HCT116 (cell line): ENCODE data around the gene UBE2M. TPM values are rescaled to one million over a fixed set of nuclear protein-coding genes. Genes with fewer than 3 reads are reported as not detected.

ENCODE experiments used
- ATAC-seq: fragments of 200-7000 bp; cut with Tn5 transposase; 2 replicates; pipeline ENCODE4 v1.9.1; 2020; ENCODE audit warnings: mild to moderate bottlenecking, moderate library complexity
- BruUV-seq: library from RNA; stranded (reverse); fragments of 400-500 nt; replicated peaks from 2 replicates; lab custom pipeline; 2021; lab: Mats Ljungman, UMichigan
- CTCF ChIA-PET: fragments of 300-600 bp; sonication (Branson Sonifier 250); formaldehyde crosslinking; loops from one replicate; lab custom pipeline; 2021; ENCODE audit warnings: antibody characterized with exemption; lab: Charles Lee
- POLR2A ChIA-PET: fragments of 300-600, 350-600 bp; sonication (Branson Sonifier 250); formaldehyde crosslinking; loops from one replicate; lab custom pipeline; 2021; ENCODE audit warnings: antibody characterized with exemption; lab: Charles Lee
- RAD21 ChIA-PET, 2 experiments: fragments of 300-600 bp; sonication (Branson Sonifier 250); formaldehyde crosslinking; loops; one replicate each; lab custom pipeline; 2023; ENCODE audit warnings: low total read pairs in 2 of 2; ENCODE audit not compliant: uncharacterized antibody in 2 of 2, unreplicated experiment in 2 of 2, low non-redundant PET in 1 of 2; lab: Charles Lee
- DNase-seq: peaks from one replicate; pipeline ENCODE4 v3.0.0-alpha.2; 2010; ENCODE audit warnings: low read depth, low spot score
- H2AFZ ChIP-seq: fragments of 200-600 bp; shearing (Covaris generic), sonication (generic); 2 replicates; pipeline ENCODE4 v1.6.1; 2017; ENCODE audit warnings: low read depth, mixed run types, mixed read lengths, antibody characterized with exemption, low read length; ENCODE audit not compliant: poor library complexity, severe bottlenecking
- H3K27ac ChIP-seq: 2 replicates; pipeline ENCODE4 v1.5.1; 2012; ENCODE audit warnings: low read depth, low read length
- H3K27me3 ChIP-seq: fragments of 200-600 bp; sonication (generic); 2 replicates; pipeline ENCODE4 v1.6.1; 2016; ENCODE audit warnings: mixed run types, low read length, mixed read lengths; ENCODE audit not compliant: insufficient read depth
- H3K36me3 ChIP-seq, 2 experiments: fragments of 200-500 bp in 1 of 2; fragments of 200-600 bp in 1 of 2; sonication (Bioruptor generic) in 1 of 2; sonication (generic) in 1 of 2; 2 replicates each; pipeline versions ENCODE4 v1.5.1 to v1.6.1; 2014 to 2016; ENCODE audit warnings: low read length in 2 of 2, inconsistent platforms in 1 of 2, mixed read lengths in 1 of 2, mixed run types in 1 of 2; ENCODE audit not compliant: insufficient read depth in 2 of 2, control insufficient read depth in 1 of 2
- H3K4me1 ChIP-seq, 2 experiments: fragments of 200-600 bp in 1 of 2; sonication (generic) in 1 of 2; 2 replicates each; pipeline versions ENCODE4 v1.5.1 to v1.6.1; 2012 to 2017; ENCODE audit warnings: low read length in 2 of 2, inconsistent platforms in 1 of 2, mild to moderate bottlenecking in 1 of 2, mixed read lengths in 1 of 2, mixed run types in 1 of 2, moderate library complexity in 1 of 2; ENCODE audit not compliant: insufficient read depth in 2 of 2, control insufficient read depth in 1 of 2
- H3K4me2 ChIP-seq: fragments of 200-600 bp; sonication (generic); 2 replicates; pipeline ENCODE4 v1.6.1; 2017; ENCODE audit warnings: mixed run types, low read length, mixed read lengths
- H3K4me3 ChIP-seq, 2 experiments: fragments of 200-600 bp in 1 of 2; sonication (generic) in 1 of 2; replicated peaks in 1 of 2; 2 replicates each; pipeline ENCODE4 v1.5.1; 2011 to 2016; ENCODE audit warnings: low read length in 2 of 2, control low read depth in 1 of 2, low read depth in 1 of 2, mild to moderate bottlenecking in 1 of 2, mixed read lengths in 1 of 2, mixed run types in 1 of 2
- H3K79me2 ChIP-seq: fragments of 200-600 bp; sonication (generic); 2 replicates; pipeline ENCODE4 v1.6.1; 2017; ENCODE audit warnings: mild to moderate bottlenecking, mixed run types, low read length, moderate library complexity, mixed read lengths; ENCODE audit not compliant: insufficient read depth
- H3K9ac ChIP-seq: fragments of 200-600 bp; sonication (generic); 2 replicates; pipeline ENCODE4 v1.6.1; 2016; ENCODE audit warnings: low read length, mixed read lengths
- H3K9me2 ChIP-seq: fragments of 200-600 bp; sonication (generic), shearing (Covaris generic); 2 replicates; pipeline ENCODE4 v1.6.1; 2017; ENCODE audit warnings: mixed run types, mild to moderate bottlenecking, moderate library complexity; ENCODE audit not compliant: insufficient read depth
- H3K9me3 ChIP-seq, 2 experiments: fragments of 200-500 bp in 1 of 2; fragments of 200-600 bp in 1 of 2; sonication (Bioruptor generic) in 1 of 2; sonication (generic) in 1 of 2; 2 replicates each; pipeline ENCODE4 v1.6.1; 2014 to 2017; ENCODE audit warnings: low read length in 2 of 2, mixed read lengths in 2 of 2, inconsistent platforms in 1 of 2, low read depth in 1 of 2, mild to moderate bottlenecking in 1 of 2, mixed run types in 1 of 2, moderate library complexity in 1 of 2; ENCODE audit not compliant: control insufficient read depth in 1 of 2, insufficient read depth in 1 of 2
- H4K20me1 ChIP-seq: fragments of 200-600 bp; sonication (generic), shearing (Covaris generic); 2 replicates; pipeline ENCODE4 v1.6.1; 2017; ENCODE audit warnings: mixed run types, mild to moderate bottlenecking, moderate library complexity; ENCODE audit not compliant: insufficient read depth
- CEBPB ChIP-seq: IDR thresholded peaks from 2 replicates; pipeline ENCODE4 v1.6.1; 2012; ENCODE audit warnings: low read depth
- EGR1 ChIP-seq: IDR thresholded peaks from 2 replicates; pipeline ENCODE4 v1.6.1; 2012; ENCODE audit warnings: low read depth
- ELF1 ChIP-seq: IDR thresholded peaks from 2 replicates; pipeline ENCODE4 v1.6.1; 2012; ENCODE audit warnings: low read depth, borderline replicate concordance
- EZH2 ChIP-seq: fragments of 200-600 bp; sonication (generic); IDR thresholded peaks from 2 replicates; pipeline ENCODE4 v1.6.1; 2017; ENCODE audit warnings: antibody characterized with exemption, mixed run types
- EZH2phosphoT487 ChIP-seq: fragments of 200-600 bp; IDR thresholded peaks from 2 replicates; pipeline ENCODE4 v1.6.1; 2018; ENCODE audit warnings: antibody characterized with exemption, borderline replicate concordance
- FOSL1 ChIP-seq: IDR thresholded peaks from 2 replicates; pipeline ENCODE4 v1.6.1; 2012; ENCODE audit warnings: low read depth
- JUND ChIP-seq: IDR thresholded peaks from 2 replicates; pipeline ENCODE4 v1.6.1; 2012
- POLR2A ChIP-seq: IDR thresholded peaks from 2 replicates; pipeline ENCODE4 v1.7.0; 2011; ENCODE audit warnings: borderline replicate concordance; ENCODE audit not compliant: insufficient read depth, insufficient read length; ENCODE audit errors: extremely low read depth
- POLR2AphosphoS5 ChIP-seq: IDR thresholded peaks from 2 replicates; pipeline ENCODE4 v1.6.1; 2011; ENCODE audit warnings: mild to moderate bottlenecking, low read depth, low read length, moderate library complexity
- SIN3A ChIP-seq: IDR thresholded peaks from 2 replicates; pipeline ENCODE4 v1.6.1; 2012; ENCODE audit warnings: low read depth
- SP1 ChIP-seq: IDR thresholded peaks from 2 replicates; pipeline ENCODE4 v1.6.1; 2012; ENCODE audit warnings: low read depth
- SRF ChIP-seq: IDR thresholded peaks from 2 replicates; pipeline ENCODE4 v1.6.1; 2012; ENCODE audit warnings: low read depth
- ZFX ChIP-seq: fragments of 450-650 bp; IDR thresholded peaks from 2 replicates; pipeline ENCODE4 v1.6.1; 2017
- ZNF274 ChIP-seq: fragments of 200-500 bp; sonication (Bioruptor generic); IDR thresholded peaks from 2 replicates; pipeline ENCODE4 v1.6.1; 2014; ENCODE audit warnings: mild to moderate bottlenecking, low read depth, low read length, inconsistent platforms
- intact Hi-C: fragments of 100-400 bp; cut with micrococcal nuclease; formaldehyde crosslinking; loops from 2 replicates; pipeline ENCODE4 v1.10.0; 2022
- total RNA-seq: library from RNA; stranded (reverse); gene quantifications from one replicate; pipeline ENCODE4 v1.2.1, GENCODE V29; 2021; ENCODE audit not compliant: unreplicated experiment
- TF ChIP-seq, protein P1 (sequence below): IDR thresholded peaks from 2 replicates; pipeline ENCODE4 v1.6.1; 2012
- TF ChIP-seq, protein P2 (sequence below): IDR thresholded peaks from 2 replicates; pipeline ENCODE4 v1.6.1; 2011; ENCODE audit warnings: mild to moderate bottlenecking, low read length, moderate library complexity; ENCODE audit not compliant: insufficient replicate concordance; ENCODE audit errors: extremely low read depth
- TF ChIP-seq, protein P3 (sequence below): IDR thresholded peaks from 2 replicates; pipeline ENCODE4 v1.6.1; 2012

Gene UBE2M
- total RNA-seq, 1 experiment from 2014 or later, result 120 TPM

DNA sequence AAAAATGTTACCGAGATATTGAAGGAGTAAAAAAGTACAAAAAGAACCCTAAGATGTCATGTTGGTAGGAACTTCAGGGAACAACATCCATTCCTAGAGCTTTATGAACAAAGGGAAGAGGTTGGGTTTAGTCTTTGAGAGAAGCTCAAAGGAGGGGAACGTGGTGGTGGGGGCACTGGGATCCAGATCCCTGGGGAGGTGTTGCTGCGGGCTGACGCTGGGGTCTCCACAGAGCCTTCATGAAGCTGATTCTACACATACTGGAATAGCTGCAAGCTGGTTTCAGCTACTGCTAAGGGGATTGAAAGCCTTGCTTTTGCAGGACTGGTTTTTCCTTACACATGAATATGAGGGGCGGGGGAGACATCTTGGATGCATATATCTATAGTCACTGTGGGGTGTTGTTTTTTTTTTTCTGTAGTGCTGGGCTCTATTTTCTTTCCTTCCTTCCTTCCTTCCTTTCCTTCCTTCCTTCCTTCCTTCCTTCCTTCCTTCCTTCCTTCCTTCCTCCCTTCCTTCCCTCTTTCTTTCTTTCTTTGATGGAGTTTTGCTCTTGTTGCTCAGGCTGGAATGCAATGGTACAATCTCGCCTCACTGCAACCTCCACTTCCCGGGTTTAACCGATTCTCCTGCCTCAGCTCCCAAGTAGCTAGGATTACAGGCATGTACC is 21.2 kb upstream of the UBE2M start:
- Histone ChIP-seq H3K27ac (no peak overlapping the region), H3K4me2 (no peak overlapping the region), H3K27me3 (no peaks in the 10 kb centered on the region), H3K4me3 (no peak overlapping the region), H4K20me1 (no peaks in the 10 kb centered on the region), H3K9me2 (no peaks in the 10 kb centered on the region), H3K36me3 (peaks cover 0 to 4% of the 10 kb centered on the region in 2 experiments; a peak in 3 of 4 replicates), H3K9ac (no peak overlapping the region), H3K4me1 (peaks cover 3 to 20% of the 10 kb centered on the region in 2 experiments; a peak in 3 of 4 replicates), H2AFZ (no peak overlapping the region), H3K9me3 (no peaks in the 10 kb centered on the region), H3K79me2 (peaks cover 8% of the 10 kb centered on the region)
- BruUV-seq, result no TSS peak
- DNase-seq, result no peak
- POLR2A ChIA-PET, result no interaction called here
- ATAC-seq, result no peak
- intact Hi-C loops, result no loop called here
- TF ChIP-seq ZNF274 (no peak), FOSL1 (no peak), ZFX (no peak), POLR2AphosphoS5 (no peak), CEBPB (no peak), POLR2A (no peak)
- RAD21 ChIA-PET, result no interaction called here
- CTCF ChIA-PET, result interaction anchor here (1.0 kb wide), 1 partner anchor 66 kb away, joined by 5 read pairs; no protein-coding TSS in a partner anchor

DNA sequence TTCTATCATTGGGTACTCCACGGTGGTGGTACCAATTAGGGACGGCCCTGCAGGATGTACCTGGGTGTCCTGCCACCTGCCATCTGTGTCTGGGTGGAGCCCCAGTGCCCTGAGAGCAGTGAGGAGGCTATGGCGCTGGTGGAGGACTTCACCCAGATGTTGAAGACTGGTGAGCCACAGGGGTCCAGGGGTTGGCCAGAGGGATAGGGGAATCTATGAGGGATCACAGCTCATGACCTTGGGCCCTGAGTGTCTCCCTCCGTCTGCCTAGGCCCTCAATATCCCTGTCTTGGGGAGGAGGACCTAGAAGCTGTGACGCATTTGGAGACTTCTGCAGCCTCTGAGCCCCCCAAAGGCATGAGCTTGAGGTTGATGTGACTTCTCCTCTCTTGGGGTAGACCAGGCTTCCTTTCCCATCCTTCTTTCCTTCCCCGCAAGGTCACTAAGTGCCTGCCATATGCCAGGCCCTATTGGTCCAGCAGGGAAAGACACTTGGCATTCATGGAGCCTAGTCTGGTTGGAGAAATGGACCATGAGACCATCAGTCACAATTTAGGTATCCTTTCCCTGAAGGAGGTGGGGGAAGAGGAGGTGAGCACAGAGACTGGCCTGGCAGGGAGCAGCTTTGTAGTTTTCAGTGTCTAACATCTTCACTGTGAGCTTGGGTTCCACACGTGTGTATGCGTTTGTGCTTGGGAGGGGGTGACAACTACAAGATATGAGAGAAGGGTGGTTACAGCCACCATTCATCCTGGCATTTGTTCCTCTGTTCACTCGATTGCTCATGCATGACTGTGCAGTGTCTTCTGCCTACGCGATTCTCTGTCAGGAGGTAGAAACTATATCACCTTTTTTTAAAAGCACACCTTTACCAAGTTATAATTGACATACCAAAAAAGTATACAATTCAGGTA is 19.9 kb upstream of the UBE2M start:
- DNase-seq (no peak), ATAC-seq (no peak)
- peaks cover 13 to 31% of the 10 kb centered on the region in 2 experiments for H3K4me1 ChIP-seq
- H3K4me3 ChIP-seq, result no peak overlapping the region
- no peak overlapping the region for H3K27ac ChIP-seq
- BruUV-seq, result no TSS peak
- peaks cover 0 to 4% of the 10 kb centered on the region in 2 experiments; a peak in 3 of 4 replicates for H3K36me3 ChIP-seq
- no peak overlapping the region for H3K4me2 ChIP-seq
- no peak overlapping the region for H2AFZ ChIP-seq
- H3K79me2 ChIP-seq, result peaks cover 8% of the 10 kb centered on the region
- no peaks in the 10 kb centered on the region for H4K20me1 ChIP-seq
- RAD21 ChIA-PET, result no interaction called here
- no peaks in the 10 kb centered on the region for H3K27me3 ChIP-seq
- H3K9me3 ChIP-seq, result no peaks in the 10 kb centered on the region
- intact Hi-C loops, result no loop called here
- H3K9me2 ChIP-seq, result no peaks in the 10 kb centered on the region
- POLR2A ChIA-PET, result no interaction called here
- TF ChIP-seq JUND, result no peak
- TF ChIP-seq, protein P1, sequence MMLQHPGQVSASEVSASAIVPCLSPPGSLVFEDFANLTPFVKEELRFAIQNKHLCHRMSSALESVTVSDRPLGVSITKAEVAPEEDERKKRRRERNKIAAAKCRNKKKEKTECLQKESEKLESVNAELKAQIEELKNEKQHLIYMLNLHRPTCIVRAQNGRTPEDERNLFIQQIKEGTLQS, result no peak
- no peak for TF ChIP-seq ZFX
- TF ChIP-seq, protein P2, sequence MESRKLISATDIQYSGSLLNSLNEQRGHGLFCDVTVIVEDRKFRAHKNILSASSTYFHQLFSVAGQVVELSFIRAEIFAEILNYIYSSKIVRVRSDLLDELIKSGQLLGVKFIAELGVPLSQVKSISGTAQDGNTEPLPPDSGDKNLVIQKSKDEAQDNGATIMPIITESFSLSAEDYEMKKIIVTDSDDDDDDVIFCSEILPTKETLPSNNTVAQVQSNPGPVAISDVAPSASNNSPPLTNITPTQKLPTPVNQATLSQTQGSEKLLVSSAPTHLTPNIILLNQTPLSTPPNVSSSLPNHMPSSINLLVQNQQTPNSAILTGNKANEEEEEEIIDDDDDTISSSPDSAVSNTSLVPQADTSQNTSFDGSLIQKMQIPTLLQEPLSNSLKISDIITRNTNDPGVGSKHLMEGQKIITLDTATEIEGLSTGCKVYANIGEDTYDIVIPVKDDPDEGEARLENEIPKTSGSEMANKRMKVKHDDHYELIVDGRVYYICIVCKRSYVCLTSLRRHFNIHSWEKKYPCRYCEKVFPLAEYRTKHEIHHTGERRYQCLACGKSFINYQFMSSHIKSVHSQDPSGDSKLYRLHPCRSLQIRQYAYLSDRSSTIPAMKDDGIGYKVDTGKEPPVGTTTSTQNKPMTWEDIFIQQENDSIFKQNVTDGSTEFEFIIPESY, result no peak
- no peak for TF ChIP-seq EZH2
- no peak for TF ChIP-seq ELF1
- no peak for TF ChIP-seq ZNF274
- TF ChIP-seq EGR1, result no peak
- no peak for TF ChIP-seq FOSL1
- TF ChIP-seq CEBPB, result no peak
- no peak for TF ChIP-seq SIN3A
- TF ChIP-seq, protein P3, sequence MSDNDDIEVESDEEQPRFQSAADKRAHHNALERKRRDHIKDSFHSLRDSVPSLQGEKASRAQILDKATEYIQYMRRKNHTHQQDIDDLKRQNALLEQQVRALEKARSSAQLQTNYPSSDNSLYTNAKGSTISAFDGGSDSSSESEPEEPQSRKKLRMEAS, result no peak
- TF ChIP-seq SP1, result no peak
- TF ChIP-seq POLR2AphosphoS5, result no peak
- TF ChIP-seq SRF, result no peak
- TF ChIP-seq EZH2phosphoT487, result no peak
- no peak overlapping the region for H3K9ac ChIP-seq
- CTCF ChIA-PET, result interaction anchor here (1.0 kb wide), 1 partner anchor 64 kb away, joined by 5 read pairs; no protein-coding TSS in a partner anchor
